ENCODE measurements around the gene MAEA. TPM values are rescaled to one million over a fixed set of nuclear protein-coding genes. Genes with fewer than 3 reads are reported as not detected.

Gene MAEA
- total RNA-seq, 4 donors from 2014 or later: 47.2 to 62.1 (median 53.9) TPM

- H3K9me3 ChIP-seq: peaks cover 0 to 16% (median 0%) of the 10 kb centered on the region in 3 donors
- H3K4me1 ChIP-seq: no peaks in the 10 kb centered on the region
- 98 to 100% methylated on average over 4 to 5 of the region's 5 CpGs for WGBS, 2 donors (ENCODE audit: low coverage in 1 of 2)
- no peak for TF ChIP-seq POLR2A (IDR thresholded peaks at IDR 0.05)
- TF ChIP-seq POLR2AphosphoS5 (IDR thresholded peaks at IDR 0.05): no peak
- TF ChIP-seq EP300 (IDR thresholded peaks at IDR 0.05): no peak
- TF ChIP-seq CTCF (IDR thresholded peaks at IDR 0.05): no peak
- no peaks in the 10 kb centered on the region for H3K36me3 ChIP-seq
- H3K27me3 ChIP-seq: no peaks in the 10 kb centered on the region
- no peak overlapping the region for H3K27ac ChIP-seq
- ATAC-seq: no peak
- H3K4me3 ChIP-seq: no peak overlapping the region
These were observed 18.0 kb upstream of the MAEA start for GRCh38 chr4:1271686-1272085.

- WGBS, 2 donors (ENCODE audit: low coverage in 1 of 2): 75 to 83% methylated on average over 8 to 9 of the region's 9 CpGs
- no peak overlapping the region for H3K4me3 ChIP-seq
- no peaks in the 10 kb centered on the region for H3K36me3 ChIP-seq
- no peak for ATAC-seq
- H3K9me3 ChIP-seq: peaks cover 0 to under 1% (median 0%) of the 10 kb centered on the region in 3 donors
- H3K27ac ChIP-seq: no peak overlapping the region
- TF ChIP-seq EP300 (IDR thresholded peaks at IDR 0.05) (no peak), POLR2AphosphoS5 (IDR thresholded peaks at IDR 0.05) (no peak), CTCF (IDR thresholded peaks at IDR 0.05) (no peak), POLR2A (IDR thresholded peaks at IDR 0.05) (no peak)
- H3K4me1 ChIP-seq: no peaks in the 10 kb centered on the region
- H3K27me3 ChIP-seq: no peaks in the 10 kb centered on the region
These were observed 14.8 kb upstream of the MAEA start for GRCh38 chr4:1274871-1275270.

DNA sequence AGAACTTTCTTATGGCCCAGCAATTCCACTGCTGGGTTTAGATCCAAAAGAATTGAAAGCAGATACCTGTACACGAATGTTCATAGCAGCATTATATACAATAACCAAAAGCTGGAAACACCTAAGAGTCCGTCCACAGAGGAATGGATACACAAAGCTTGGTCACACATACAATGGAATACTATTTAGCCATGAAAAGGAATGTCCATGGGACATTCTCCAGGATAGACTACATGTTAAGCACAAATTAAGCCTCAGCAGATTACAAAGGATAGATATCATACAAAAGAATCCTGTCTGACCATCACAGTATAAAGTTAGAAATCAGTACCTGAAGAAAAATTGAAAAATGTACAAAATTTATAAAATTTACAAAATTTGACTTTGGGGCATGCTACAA is 12.7 kb upstream of the MAEA start:
- WGBS, 2 donors (ENCODE audit: low coverage in 1 of 2): 68 to 83% methylated on average over 2 of the region's 2 CpGs
- no peaks in the 10 kb centered on the region for H3K4me1 ChIP-seq
- H3K27ac ChIP-seq: no peak overlapping the region
- no peaks in the 10 kb centered on the region for H3K9me3 ChIP-seq
- no peak for ATAC-seq
- H3K27me3 ChIP-seq: no peaks in the 10 kb centered on the region
- H3K4me3 ChIP-seq: no peak overlapping the region
- TF ChIP-seq POLR2AphosphoS5 (IDR thresholded peaks at IDR 0.05): no peak
- no peak for TF ChIP-seq CTCF (IDR thresholded peaks at IDR 0.05)
- no peaks in the 10 kb centered on the region for H3K36me3 ChIP-seq

- TF ChIP-seq EP300 (IDR thresholded peaks at IDR 0.05) (no peak), CTCF (IDR thresholded peaks at IDR 0.05) (no peak), POLR2A (IDR thresholded peaks at IDR 0.05) (no peak), POLR2AphosphoS5 (IDR thresholded peaks at IDR 0.05) (no peak)
- ATAC-seq: no peak
- Histone ChIP-seq H3K36me3 (no peaks in the 10 kb centered on the region), H3K4me3 (no peak overlapping the region), H3K27ac (no peak overlapping the region), H3K9me3 (no peaks in the 10 kb centered on the region), H3K27me3 (no peaks in the 10 kb centered on the region), H3K4me1 (no peaks in the 10 kb centered on the region)
- WGBS, 2 donors (ENCODE audit: low coverage in 1 of 2): 71 to 78% methylated on average over 7 to 14 of the region's 15 CpGs
These were observed 11.7 kb upstream of the MAEA start for GRCh38 chr4:1277667-1278665.

GRCh38 chr4:1279253-1279652 is 10.4 kb upstream of the MAEA start:
- no peak overlapping the region for H3K27ac ChIP-seq
- ATAC-seq: no peak
- WGBS, 2 donors (ENCODE audit: low coverage in 1 of 2): 90% methylated on average over 8 of the region's 10 CpGs; no CpG with 5 or more reads in 1 of the 2 donors
- no peaks in the 10 kb centered on the region for H3K9me3 ChIP-seq
- TF ChIP-seq EP300 (IDR thresholded peaks at IDR 0.05) (no peak), POLR2AphosphoS5 (IDR thresholded peaks at IDR 0.05) (no peak), POLR2A (IDR thresholded peaks at IDR 0.05) (no peak), CTCF (IDR thresholded peaks at IDR 0.05) (no peak)
- no peak overlapping the region for H3K4me3 ChIP-seq
- H3K27me3 ChIP-seq: no peaks in the 10 kb centered on the region
- no peaks in the 10 kb centered on the region for H3K4me1 ChIP-seq
- no peaks in the 10 kb centered on the region for H3K36me3 ChIP-seq
